GM12874 (cell line): ENCODE measurements around the gene NCOR1.

Experiments used
- CTCF ChIP-seq: IDR thresholded peaks from 2 replicates; pipeline ENCODE4 v1.5.1; 2011; ENCODE audit warnings: low read depth, mild to moderate bottlenecking, control low read depth, low read length, moderate library complexity; ENCODE audit not compliant: insufficient read depth

The NCOR1 gene

DNA sequence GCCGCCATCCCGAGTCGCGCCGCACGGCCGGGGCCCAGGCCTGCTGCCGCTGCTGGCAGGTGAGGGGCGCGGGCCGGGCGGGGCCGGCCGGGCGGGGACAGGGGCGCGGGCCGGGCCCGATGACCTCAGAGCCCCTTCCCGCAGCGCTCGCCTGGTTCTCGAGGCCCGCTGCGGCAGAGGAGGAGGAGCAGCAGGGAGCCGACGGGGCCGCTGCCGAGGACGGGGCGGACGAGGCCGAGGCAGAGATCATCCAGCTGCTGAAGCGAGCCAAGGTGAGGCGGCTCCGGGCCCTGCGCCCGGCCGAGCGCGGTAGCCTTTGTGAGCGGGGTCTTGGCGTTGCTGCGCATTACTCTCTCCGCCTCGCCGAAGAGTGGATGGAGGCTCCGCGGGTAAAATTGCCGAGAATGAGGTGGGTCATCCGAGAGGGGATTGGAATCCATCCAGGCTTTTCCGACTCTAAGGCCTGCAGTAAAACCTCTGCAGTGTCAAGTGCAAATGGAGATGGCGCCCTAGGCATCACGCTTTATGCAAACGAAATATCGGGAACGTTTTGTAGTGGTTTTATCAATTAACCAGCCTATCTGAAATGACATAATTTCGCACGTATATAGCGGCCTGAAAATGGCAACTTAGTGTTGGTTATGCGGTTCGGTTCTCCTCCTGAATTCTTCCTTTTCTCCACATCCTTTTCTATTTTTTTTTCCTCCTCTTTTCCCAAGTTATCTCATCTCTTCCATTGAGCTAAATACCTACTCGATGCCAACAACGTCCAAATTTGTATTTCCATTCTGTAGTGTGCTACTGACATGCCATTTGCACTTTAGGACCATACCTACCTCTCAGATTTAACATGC, 215.1 kb downstream of the NCOR1 start:
- no peak for TF ChIP-seq CTCF

- TF ChIP-seq CTCF = no peak
Observed at GRCh38 chr17:15999141-15999973, 216.0 kb downstream of the NCOR1 start, which contains the start of the genes TTC19 and ZSWIM7. Gene TTC19 (plus strand): TSS chr17:15999824. CDS start chr17:15999849, 25 bp downstream. Gene ZSWIM7 (minus strand): TSS chr17:15999704. CDS start chr17:15999594, 110 bp downstream.

DNA sequence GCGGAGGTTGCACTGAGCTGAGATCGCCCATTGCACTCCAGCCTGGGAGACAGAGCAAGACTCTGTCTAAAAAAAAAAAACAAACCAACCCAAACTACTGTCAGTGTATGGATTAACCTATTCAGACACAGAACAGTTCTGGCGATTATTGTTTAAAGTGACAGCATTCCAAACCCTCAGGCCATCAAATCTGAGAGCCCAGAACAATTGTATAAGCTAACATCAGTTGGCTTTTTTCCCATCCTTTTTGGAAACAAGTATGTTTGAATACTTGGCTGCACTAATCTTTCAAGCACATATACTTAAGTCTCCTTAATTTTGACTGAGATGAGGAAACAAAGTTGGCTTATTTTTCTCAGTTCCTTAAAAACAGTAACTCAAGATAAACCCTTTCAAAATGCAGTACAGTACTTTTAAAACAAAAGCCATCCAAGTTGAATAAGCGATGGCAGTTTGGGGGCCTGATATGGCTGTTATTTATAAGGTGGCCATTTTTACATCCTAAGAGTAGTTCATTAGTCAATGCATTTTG, 217.2 kb downstream of the NCOR1 start:
- no peak for TF ChIP-seq CTCF

DNA sequence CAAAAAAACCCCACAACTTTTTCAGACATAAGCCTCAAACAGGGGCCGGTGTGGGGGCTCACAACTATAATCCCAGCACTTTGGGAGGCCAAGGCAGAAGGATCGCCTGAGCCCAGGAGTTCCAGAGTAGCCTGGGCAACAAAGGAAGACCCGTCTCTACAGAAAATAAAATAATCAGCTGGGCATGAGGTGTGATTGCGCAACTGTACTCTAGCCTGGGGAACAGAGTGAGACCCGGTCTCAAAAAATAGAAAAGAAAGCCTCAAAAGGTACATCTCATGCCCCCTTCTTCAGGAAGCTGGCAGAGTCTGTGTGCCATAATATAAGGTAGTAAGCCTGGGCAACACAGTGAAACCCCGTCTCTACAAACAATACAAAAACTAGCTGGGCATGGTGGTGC, 219.0 kb downstream of the NCOR1 start:
- no peak for TF ChIP-seq CTCF

DNA sequence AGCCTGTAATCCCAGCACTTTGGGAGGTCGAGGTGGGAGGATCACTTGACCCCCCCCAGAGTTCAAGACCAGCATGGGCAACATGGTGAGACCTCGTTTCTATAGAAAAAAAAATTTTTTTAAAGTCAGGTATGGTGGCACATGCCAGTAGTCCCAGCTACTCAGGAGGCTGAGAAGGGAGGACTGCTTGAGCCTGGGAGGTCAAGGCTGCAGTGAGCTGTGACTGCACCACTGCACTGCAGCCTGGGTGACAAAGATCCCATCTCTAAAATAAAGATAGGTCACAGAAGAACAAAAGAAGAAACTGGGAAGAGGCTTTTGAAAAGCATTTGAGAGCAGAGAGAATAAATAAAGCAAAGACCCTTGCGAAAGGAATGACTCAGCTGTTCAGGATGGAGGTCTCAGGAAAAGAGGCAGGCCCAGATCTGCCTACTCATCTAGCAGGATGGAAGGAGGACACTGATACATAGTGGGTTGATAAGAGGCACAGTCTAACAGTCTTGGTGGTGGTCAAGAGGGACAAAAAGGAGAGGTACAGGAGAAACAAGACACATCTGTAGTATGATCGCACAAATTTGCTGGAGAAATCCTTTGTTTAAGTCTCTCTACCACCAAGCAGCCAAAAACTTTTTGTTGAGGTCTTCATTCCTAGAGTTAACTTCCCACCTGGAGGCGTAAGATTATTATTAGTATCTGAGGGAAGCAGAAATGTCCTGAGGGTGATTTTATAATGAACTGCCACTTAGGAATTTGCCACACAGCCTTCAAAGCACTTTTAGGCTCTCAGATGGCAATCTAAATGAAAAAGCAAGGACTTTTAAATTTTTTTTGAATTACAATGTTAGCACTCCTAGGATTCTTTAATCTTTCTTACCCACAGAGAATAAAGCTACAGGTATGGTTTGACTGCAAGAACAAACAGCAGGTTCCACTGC, 233.4 kb downstream of the NCOR1 start:
- TF ChIP-seq CTCF = no peak

- TF ChIP-seq CTCF = no peak
Observed at GRCh38 chr17:15981208-15981607, 234.1 kb downstream of the NCOR1 start.
